IPS-NIHi7 (cell line): ENCODE measurements around the gene RECK.
"Not testable (repeated sequence)": the region's sequence is repeated elsewhere in the genome, so short reads cannot be mapped to it uniquely, and the experiment has no call there.

ENCODE experiments used
- DNase-seq: peaks from one replicate; pipeline ENCODE4 v3.0.0; 2012; ENCODE audit warnings: mixed read lengths; ENCODE audit errors: extremely low spot score

The RECK gene

GRCh38 chr9:36110434-36110833, 73.7 kb downstream of the RECK start:
- DNase-seq, result no peak

GRCh38 chr9:36112516-36112915, 75.8 kb downstream of the RECK start:
- DNase-seq, result no peak

GRCh38 chr9:36113999-36114398, 77.3 kb downstream of the RECK start:
- no peak for DNase-seq

- DNase-seq, result no peak
Observed at GRCh38 chr9:36116593-36116992, 79.9 kb downstream of the RECK start.

DNA sequence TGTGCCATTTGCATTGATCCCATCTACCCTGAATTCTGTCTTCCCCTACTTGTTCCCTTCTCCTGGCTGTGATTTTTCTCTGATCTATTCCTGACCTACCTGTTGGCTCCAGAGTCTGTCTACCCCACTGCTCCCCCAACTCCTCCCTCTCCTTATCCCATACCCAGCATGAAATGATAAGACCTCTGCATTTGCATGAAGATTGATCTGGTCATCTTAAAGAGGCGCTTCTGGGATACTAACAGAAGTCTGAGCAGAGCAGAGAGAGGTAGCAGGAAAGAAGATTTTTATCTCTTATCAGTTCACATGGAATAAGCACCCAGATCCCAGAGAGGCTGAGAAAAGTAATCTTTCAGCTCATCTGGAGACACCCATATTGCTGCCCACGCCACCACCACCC, 81.5 kb downstream of the RECK start:
- no peak for DNase-seq

DNA sequence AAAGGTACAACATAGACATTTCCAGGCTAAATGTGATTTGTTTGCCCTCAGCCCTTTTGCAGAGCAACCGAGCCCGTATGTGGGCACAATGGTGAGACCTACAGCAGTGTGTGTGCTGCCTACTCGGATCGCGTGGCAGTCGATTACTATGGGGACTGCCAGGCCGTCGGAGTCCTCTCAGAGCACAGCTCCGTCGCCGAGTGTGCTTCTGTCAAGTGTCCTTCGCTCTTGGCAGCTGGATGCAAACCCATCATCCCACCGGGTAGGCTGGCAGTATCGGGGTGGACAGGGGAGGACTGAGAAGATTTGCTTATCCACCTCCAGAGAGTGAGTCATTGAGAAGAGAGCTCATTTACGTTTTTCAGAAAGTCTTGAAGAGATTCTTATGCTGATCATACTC, 82.0 kb downstream of the RECK start:
- DNase-seq, result no peak

DNA sequence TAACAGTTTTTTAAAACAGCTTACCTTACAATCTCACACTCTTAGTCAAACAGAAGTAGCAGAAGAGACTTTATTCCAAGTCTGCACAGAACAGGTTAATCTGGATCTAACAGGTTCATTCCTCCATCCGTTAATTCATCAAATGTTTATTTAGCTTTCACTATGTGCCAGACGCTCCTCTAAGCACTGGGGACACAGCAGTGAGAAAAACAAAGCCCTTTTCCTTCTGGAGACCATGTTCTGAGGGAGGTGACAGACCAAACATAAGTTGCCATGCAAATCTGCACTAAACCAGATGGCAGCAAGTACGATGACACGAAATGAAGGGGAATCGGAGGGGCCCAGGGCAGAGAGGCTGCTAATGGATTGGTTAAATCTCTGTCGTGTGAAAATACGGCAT, 82.8 kb downstream of the RECK start:
- DNase-seq, result no peak

DNA sequence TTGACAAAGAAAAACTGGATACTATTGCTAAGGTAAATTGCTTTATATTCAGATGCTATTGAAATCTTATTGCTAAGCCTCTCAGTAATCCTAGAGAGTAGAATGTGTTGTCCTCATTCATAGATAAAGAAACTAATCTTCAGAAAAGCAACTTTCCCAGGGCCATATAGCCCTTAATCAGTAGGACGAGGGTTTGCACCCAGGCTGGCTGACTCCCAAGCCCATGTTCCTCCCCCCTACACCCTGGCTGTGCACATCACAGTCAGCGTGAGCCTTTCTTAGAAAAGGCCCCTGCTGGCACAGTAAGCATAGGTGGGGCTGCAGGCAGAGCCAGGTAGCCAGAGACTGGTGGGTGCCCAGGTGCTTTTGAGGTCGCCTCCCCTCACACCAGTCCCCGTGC, 84.0 kb downstream of the RECK start:
- no peak for DNase-seq

GRCh38 chr9:36121971-36122370, 85.3 kb downstream of the RECK start:
- DNase-seq, result no peak

- DNase-seq, result no peak
Observed at GRCh38 chr9:36123515-36123914, 86.8 kb downstream of the RECK start.

- DNase-seq, result no peak
Observed at GRCh38 chr9:36125062-36125855, 88.5 kb downstream of the RECK start.

DNA sequence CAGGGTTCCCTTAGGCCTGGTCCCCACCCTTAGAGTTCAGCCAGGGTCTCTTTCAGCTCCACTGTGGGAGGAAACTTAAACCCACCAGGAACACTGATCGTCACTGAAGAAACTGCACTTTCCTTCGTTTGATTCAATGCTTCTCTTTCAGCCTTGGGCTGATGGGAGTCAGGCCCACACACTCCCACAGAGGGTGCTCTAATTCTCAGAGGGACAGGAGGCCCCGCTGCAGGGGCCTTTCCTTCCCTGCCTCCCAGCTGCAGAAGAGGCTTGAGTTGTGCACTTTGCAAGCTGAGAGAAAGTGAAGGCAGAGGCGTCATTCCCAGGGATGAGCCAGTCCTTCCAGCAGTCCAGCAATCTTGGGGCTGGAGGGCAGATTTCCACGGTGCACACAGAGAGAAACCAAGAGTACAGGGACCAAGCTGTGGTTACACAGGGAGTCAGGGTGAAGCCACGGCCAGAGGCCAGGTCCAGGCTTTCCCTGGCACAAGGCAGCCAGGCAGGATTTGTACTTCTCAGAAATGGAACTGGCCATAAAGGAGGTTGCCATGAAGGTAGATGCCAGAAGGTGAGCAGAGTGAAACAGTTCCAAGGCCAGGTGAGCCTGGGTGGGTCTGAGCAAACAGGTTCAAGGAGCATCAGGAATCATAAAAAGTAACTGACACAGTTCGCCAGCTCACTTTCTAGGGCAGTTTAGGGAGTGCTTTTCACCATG, 89.5 kb downstream of the RECK start:
- no peak for DNase-seq

DNA sequence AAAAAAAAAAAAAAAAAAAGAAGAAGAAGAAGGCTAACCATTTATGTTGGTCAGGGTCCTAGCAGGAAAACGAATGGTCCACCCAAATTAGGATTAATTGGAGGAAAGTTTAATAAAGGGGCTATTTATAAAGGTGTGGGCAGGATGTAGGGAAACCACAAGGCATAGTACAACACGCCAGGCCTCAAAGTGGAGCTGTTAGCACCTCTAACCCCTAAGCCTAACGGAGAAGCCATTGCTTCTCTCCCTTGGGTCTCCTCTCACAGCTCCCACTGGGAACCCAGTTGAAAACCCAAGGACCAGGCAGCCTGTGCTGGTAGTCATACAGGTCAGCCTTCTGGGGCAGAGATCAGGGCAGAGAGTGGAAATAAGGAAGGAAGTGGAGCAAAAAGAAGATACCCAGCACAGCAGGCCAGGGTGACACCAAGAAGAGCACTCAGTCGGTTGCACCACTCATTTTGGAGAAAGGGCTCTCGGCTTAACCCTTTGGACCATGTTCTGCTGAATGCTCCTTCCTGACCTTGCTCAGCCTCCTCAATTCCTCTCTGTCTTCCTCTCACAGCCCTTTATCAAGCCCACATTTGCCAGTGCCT, 91.0 kb downstream of the RECK start:
- no peak for DNase-seq

DNA sequence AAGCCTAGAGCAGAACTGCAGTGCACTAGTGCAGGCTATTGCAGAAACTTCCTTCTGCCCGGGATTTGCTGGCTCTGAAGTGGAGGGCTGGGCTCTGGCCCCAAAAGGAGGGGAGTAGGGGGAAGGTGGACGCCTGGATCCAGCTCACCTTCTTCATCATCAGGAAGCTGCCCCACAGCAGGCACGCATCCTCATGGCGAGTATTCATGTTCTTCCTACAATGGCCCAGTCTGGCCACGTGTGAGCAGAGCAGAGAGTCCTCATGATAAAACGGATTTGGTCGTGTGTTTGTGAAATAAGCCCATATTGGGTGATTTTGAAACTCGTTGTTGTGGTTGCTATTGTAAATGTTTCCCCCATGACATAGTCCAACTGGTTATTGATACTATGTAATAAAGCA, 91.6 kb downstream of the RECK start:
- DNase-seq, result no peak

- DNase-seq, result no peak
Observed at GRCh38 chr9:36129139-36129538, 92.4 kb downstream of the RECK start.

DNA sequence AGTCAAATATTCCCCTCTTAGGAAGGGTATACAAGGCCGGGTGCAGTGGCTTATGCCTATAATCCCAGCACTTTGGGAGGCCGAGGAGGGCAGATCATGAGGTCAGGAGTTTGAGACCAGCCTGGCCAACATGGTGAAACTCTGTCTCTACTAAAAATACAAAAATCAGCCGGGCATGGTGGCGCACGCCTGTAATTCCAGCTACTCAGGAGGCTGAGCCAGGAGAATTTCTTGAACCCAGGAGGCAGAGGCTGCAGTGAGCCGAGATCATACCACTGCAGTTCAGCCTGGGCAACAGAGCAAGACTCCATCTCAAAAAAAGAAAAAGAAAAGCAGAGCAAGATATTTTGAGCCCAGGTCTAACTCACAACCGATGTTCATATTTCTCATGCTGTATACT, 95.0 kb downstream of the RECK start:
- not testable (repeated sequence) for DNase-seq

- no peak for DNase-seq
Observed at GRCh38 chr9:36132086-36132485, 95.4 kb downstream of the RECK start.

- DNase-seq, result peak; percentile 35
Observed at GRCh38 chr9:36134761-36135505, 98.2 kb downstream of the RECK start.

DNA sequence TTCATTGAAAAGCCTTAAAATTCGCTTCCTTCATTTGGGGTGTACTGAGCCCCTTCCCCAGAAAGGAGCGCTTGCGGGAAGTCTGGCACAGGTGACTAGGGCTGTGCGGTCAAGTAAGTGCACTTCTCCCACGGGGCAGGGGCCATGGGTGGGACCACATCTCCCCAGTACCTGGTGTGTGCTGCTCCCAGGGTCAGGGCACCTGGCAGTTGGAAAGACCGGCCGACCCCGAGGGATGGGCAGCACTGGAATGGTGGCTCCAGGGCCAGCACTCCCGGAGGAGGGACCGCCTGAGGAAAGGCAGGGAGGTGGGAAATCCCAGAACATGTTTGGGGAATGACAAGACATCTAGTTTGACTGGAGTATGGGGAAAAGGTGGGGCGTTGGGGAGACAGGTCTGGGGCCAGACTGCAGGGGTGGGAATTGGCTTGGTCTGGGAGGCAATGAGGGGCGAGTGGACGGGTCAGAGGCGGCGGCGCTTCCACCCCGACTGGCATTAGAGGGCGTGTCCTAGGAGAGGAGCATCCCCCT, 99.1 kb downstream of the RECK start:
- peak; percentile 68 for DNase-seq

DNA sequence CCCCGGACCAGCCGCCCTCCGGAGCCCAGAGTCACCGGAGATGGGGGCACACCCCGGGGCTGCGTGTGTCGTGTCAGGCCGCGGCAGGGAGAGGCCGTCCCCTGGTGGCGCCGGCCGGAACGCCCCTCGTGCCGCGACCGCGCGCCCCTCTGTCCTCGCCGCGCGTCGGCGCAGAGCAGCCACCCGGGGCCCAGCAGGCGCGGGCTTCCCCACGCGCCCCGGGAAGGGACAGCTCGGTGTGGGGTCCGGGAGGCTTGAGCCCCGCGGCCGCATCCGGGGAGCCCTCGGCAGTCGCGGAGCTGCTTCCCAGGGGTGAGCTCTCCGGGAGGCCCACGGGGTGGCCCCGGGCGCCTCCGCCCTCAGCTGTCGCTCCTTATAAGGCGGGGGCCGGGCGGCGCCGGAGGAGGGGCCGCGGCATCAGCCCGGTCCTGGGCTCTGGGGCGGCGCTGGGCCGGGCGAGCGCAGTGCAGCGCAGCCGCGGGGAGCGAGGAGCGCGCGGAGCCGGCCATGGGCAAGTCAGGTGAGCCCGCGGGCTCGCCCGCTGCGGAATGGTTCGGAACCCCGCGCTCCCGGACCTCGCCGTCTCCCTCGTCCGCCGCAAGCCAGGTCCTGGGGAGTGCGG, 99.7 kb downstream of the RECK start, which contains the start of gene GLIPR2:
GLIPR2 (plus strand) TSS at position 462 of the 622 bp plus-strand sequence; CDS start at position 508, 46 bp downstream.
- peak; percentile 87 for DNase-seq

DNA sequence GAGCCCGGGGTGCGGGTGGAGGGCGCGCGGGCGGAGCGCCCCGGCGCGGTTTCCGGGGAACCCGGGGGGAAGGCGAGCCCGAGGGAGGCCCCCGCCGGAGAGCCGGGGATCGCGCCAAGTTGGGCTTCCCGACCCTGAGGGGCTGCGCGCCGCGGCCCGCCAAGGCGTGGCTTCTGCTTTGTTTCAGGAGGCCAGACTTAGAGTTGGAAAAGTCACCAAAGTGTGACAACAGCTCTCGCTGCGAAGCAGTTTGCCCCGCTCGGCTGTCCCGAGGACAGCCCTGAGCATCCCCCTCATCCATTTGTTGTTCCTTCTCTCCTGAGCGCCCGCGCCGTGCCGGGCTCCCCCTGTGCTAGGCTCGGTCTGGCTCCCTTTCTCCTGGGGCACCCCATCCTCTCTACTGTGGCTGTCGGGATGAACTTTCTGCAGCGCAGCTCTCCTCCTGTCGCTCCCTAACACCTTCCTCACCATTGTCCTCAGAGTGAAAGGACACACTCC, 100.2 kb downstream of the RECK start:
- DNase-seq, result no peak
